ENCODE measurements around the gene MYO18B.

The MYO18B gene

DNA sequence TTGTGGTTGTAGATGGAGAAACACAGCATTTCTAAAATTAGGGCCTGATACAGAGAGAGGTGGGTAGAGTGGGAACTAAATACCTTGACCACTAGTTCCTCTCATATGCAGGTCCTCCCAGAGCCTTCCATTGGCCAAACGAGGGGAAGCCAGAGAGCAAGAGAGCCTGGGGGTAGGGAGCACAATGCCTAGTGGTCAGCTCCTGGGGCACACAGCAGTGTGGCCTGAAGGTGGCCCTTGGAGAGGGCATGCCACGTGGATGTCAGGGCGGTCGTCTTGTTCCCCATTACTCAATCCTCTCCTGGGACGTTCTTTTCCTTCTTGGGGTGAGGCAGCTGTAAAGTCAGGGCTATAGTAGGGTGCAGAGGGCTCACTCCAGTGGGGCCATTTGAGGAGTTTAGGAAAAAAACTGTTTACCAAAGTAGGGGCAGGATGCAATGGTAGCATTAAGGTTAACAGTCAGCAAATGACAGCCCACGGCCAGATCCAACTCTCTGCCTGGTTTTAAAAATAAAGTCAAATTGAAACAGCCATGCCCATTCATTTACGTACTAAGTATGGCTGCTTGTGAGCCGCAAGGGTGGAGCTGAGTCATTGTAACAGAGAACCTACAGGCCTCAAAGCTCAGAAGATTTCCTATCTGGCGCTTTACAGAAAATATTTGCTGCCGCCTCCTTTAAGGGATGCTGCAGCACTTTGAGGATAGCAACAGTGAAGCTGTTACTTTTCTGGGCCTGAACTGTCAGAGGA, 7.6 kb downstream of the MYO18B start:
- no peak for DNase-seq

DNA sequence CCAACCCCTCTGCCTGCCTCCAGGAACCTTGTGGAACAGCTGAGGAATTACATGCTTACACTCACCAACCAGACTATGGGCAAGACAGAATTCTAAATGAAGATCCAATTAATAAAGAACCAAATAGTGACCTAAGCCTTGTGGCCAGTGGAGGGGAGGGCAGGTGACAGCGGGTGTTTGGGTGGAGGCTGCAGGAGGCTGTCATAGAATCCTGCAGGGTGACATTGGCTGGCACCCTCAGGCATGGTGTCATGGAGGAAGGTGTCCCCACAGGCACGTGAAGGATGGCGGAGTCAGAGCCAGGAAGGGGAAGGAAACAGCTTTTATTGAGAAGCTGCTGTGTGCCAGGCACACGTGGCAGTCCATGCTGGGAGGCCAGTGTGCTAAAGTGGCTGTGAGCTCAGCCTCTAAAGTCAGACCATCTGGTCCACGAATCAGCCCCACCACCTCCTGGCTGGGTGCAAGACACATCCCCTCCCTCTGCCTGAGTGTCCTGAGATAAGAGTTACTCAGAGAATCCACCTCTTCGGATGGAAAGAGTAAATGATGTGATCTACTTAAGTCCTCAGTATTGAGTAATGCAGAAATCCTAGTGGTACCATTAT, 8.7 kb downstream of the MYO18B start:
- DNase-seq = no peak

DNA sequence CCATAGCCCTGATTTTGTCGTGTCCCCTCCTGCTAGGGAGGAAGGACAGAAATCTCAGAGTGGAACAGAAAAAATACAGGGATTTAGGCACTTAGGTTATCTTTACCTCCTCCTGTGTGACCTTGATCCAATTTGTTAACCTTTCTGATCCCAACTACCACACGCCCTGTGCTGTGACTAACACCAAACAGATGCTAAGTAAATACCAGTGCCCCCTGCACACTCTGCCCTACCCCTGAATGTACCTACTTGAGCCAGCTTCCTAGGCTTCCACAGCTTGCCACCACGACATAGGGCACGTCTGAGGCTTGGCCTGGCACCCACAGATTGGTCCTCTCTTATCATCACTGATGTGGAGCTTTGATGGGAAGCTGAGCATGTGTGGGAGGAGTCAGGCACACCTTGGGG, 9.2 kb downstream of the MYO18B start:
- DNase-seq = no peak

- DNase-seq = no peak
Measured at GRCh38 chr22:25752615-25753214, 10.7 kb downstream of the MYO18B start.

GRCh38 chr22:25753252-25753651, 11.3 kb downstream of the MYO18B start:
- no peak for DNase-seq

DNA sequence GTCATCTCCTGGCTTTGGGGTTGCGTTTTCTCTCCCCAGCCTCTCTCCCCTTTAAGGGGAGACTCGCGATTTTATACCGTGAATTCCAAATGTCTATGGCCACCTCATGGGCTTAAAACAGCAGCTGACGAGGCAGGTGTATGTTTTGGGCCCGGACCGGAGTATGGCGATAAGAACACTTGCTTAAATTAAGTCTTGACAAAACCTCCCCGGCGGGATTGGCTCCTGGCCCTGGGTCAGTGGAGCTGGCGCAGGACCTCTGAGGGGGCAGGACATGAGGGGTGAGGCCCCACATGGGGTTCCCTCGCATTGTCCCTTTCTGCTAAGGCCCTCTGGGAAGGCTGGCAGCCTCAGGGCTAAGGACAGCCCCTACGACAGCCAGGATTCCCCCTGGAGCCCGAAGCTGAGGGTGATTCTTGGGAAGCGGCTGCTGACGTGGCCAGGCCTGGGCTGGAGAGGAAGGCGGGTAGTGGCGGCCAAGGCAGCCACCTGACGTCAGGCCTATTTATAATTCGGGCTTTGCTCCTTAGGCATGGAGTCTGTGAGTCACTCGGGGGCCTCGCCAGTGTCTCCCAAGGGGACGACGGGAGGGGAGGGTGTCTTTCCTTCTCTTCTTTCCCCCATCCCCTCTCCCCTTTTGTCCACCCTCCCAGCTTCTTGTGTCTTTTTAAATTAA, 12.7 kb downstream of the MYO18B start:
- no peak for DNase-seq

GRCh38 chr22:25757686-25758085, 15.7 kb downstream of the MYO18B start:
- no peak for DNase-seq

DNA sequence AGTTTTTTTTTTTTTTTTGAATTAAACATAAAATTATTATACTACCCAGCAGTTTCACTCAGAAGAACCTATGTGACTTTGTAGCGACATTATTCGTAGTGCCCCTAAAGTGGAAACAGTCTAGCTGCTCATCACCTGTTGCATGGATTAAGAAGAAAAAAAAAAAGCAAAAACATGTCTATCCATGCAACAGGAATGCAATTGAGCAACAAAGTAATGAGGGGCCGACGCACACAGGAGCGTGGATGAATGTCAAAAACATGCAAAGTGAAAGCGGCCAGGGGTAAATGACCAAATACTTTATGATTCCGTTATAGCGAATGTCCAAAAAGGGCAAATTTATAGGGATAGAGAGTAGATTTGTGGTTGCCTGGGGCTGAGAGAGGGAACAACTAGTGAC, 16.3 kb downstream of the MYO18B start:
- DNase-seq = no peak

DNA sequence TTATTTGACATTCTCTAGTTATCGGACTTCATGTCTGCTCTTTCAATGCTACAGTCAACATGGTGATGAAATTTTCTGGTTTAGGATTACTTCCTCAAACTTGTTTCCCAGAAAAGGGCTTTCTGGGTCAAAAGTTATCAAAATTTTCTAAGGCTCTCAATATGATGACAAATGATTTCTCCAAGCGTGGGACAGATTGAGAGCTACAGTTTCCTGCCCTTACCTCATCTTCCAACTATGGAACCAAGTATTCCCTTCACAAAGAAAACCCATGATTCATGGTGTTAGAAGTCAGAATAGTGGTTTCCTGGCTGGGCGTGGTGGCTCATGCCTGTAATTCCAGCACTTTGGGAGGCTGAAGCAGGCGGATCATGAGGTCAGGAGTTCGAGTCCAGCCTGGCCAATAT, 17.8 kb downstream of the MYO18B start:
- no peak for DNase-seq

GRCh38 chr22:25760294-25760693, 18.3 kb downstream of the MYO18B start:
- DNase-seq = no peak

DNA sequence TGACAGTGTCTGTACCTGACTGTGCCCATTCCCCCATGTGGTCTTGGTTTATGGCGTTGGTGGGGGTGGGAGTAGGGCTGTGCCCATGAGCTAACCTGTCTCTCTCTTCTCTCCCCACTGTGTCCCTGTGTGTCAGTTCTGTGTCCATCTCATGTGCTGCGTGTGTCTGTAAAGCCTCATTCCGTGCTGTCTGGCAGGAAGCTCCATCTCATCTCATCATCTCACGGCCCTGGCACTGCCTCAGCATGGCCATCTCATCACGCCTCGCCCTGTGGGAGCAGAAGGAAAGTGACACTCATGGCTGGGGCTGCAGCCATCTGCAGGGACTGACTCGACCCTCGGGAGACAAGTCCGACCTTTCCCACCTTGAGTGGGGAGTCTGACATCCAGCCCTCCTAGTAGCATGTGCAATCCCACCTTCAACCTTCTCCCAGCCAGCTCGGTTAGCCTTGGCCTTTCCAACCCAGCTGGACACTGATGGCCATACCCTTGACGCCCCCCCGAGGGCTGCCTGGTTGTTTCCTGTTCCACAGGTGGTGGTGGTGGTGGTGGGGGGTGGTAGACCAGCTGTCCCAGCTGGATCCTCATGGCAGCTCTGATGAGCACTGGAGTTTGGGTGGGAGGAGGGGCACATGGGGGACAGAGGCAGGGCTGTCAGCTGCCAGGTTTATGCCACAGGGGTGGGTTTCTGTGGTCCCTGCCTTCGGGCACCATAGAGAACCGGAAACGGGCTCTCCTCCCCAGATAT, 19.0 kb downstream of the MYO18B start:
- DNase-seq = no peak

GRCh38 chr22:25762147-25762546, 20.2 kb downstream of the MYO18B start:
- no peak for DNase-seq

DNA sequence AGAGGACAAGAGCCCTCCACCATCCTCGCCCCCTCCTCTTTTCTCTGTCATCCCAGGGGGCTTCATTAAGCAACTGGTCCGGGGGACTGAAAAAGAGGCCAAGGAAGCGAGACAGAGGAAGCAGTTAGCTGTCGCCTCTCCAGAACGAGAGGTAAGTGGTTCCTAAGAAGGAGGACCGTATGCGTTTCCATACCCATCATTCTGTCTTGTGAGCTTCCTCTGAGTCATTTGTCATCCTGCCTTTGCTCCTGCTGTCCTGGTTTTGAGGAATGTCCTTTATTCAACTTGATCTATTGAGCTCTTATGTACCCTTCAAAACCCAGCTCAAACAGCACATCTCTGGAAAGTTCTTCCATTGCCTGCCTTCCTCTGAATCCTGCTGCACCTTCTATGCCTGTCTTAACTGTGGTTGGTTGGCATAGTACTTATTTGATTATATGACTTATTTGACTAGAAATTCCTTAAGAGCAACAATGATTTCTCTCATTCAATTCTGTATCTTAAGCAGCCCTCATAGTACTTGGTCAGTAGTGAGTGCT, 21.3 kb downstream of the MYO18B start:
- DNase-seq = no peak

DNA sequence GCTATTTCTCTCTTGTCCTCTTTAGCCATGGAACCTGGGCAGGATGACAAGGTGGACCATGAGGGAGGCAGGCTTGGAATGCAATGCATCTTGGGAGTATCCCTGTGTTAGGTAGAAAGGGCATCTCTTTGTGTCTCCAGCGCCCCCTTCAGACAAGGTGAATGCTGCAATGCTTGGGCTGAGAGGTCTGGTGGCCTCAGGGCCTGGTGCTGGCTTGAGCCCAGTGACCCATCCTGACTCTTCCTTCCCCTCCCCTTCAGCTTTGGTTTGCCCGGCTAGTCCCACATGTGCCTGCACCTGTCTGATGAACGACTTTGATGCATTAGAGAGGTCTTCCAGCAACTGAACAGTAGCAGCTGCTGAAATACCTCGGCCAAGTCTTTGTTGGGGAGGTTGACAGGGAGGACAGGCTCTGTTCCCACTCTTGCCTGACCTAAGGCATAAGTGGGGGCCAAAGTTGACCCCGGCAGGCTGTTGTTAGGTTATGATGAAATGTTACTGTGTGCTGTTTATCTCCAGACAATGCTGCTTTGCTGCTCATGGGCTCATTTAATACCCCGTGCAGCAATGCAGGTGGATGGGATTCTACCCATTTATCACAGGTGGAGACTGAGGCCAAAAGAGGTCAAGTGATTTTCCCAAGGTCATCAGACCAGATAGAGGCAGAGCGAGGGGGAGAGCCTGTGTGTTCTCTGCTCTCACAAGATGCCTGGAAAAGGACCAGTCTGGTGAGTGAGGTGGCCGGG, 22.5 kb downstream of the MYO18B start:
- DNase-seq = no peak

- DNase-seq = no peak
Measured at GRCh38 chr22:25765016-25765367, 23.0 kb downstream of the MYO18B start.

GRCh38 chr22:25765801-25766200, 23.8 kb downstream of the MYO18B start:
- DNase-seq = no peak

- no peak for DNase-seq
Measured at GRCh38 chr22:25766418-25766817, 24.4 kb downstream of the MYO18B start.

- no peak for DNase-seq
Measured at GRCh38 chr22:25770333-25770732, 28.3 kb downstream of the MYO18B start.

DNA sequence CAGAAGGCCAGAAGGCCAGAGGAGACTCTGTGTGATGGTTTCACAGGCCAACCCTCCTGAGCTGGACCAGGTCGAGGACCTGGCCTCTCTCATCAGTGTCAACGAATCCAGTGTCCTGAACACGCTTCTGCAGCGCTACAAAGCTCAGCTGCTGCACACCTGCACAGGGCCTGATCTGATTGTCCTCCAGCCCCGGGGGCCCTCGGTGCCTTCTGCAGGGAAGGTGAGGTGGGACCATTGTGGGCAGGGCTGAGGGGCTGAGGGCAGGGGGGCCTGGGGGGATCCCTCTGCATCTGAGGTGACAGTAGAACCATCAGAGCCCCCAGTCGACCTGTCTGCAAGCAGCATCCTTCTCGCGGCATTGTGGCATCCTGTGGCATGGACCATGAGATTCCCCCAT, 30.3 kb downstream of the MYO18B start:
- no peak for DNase-seq

DNA sequence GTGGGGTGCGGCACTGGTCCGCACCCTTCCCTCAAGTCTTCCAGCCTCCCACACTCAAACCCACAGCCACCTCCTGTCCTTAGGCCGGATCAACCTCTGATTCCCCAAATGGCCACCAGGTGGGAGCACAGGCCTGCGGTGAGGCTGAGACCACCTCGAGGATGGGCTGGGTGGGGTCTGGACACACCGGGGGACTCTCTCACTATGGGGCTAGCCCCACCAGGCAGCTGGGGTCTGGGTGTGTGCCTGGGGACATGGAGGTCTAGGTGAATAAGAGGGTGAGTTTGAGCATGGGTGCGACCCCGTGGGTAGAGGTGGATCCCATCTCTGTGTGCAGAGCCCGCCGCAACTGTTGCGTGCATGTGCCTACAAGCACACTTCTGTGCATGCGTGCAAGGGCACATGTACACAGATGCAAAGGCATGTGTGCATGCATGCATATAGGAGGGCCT, 32.6 kb downstream of the MYO18B start:
- DNase-seq = no peak

GRCh38 chr22:25775531-25775930, 33.5 kb downstream of the MYO18B start:
- DNase-seq = no peak

- DNase-seq = no peak
Measured at GRCh38 chr22:25777411-25777810, 35.4 kb downstream of the MYO18B start.

All from NCI-H187 treated with DMSO at 0.1 percent for 48 hours (cell line).